Measurements from ENCODE around the gene UBA52. TPM values are rescaled to one million over a fixed set of nuclear protein-coding genes. Genes with fewer than 3 reads are reported as not detected.

Gene UBA52
- polyA plus RNA-seq, 1 experiment: 2,472 TPM

- peaks cover 58% of the 10 kb centered on the region for H3K27me3 ChIP-seq (ENCODE audit: control insufficient read depth, insufficient read depth, low read length)
- no peaks in the 10 kb centered on the region for H3K36me3 ChIP-seq (ENCODE audit: control insufficient read depth, insufficient read depth, low read length)
- no peak overlapping the region for H3K4me3 ChIP-seq (ENCODE audit: low read depth, low read length)
- TF ChIP-seq CTCF (IDR thresholded peaks at IDR 0.05; ENCODE audit: insufficient read depth, low read depth, low read length): no peak
- CTCF ChIA-PET: no interaction called here
- DNase-seq (ENCODE audit: low read depth): no peak
- POLR2A ChIA-PET: no interaction called here
Observed at GRCh38 chr19:18608805-18609716, 37.4 kb downstream of the UBA52 start.

- Histone ChIP-seq H3K4me3 (ENCODE audit: low read depth, low read length) (no peak overlapping the region), H3K27me3 (ENCODE audit: control insufficient read depth, insufficient read depth, low read length) (peaks cover 61% of the 10 kb centered on the region), H3K36me3 (ENCODE audit: control insufficient read depth, insufficient read depth, low read length) (no peaks in the 10 kb centered on the region)
- no peak for TF ChIP-seq CTCF (IDR thresholded peaks at IDR 0.05; ENCODE audit: insufficient read depth, low read depth, low read length)
- ChIA-PET CTCF (no interaction called here), POLR2A (no interaction called here)
- DNase-seq (ENCODE audit: low read depth): no peak
Observed at GRCh38 chr19:18609717-18610051, 38.0 kb downstream of the UBA52 start.

GRCh38 chr19:18610245-18610555 is 38.5 kb downstream of the UBA52 start:
- POLR2A ChIA-PET: no interaction called here
- Histone ChIP-seq H3K36me3 (ENCODE audit: control insufficient read depth, insufficient read depth, low read length) (no peaks in the 10 kb centered on the region), H3K27me3 (ENCODE audit: control insufficient read depth, insufficient read depth, low read length) (peaks cover 61% of the 10 kb centered on the region), H3K4me3 (ENCODE audit: low read depth, low read length) (no peak overlapping the region)
- no peak for DNase-seq (ENCODE audit: low read depth)
- no peak for TF ChIP-seq CTCF (IDR thresholded peaks at IDR 0.05; ENCODE audit: insufficient read depth, low read depth, low read length)
- CTCF ChIA-PET: no interaction called here

GRCh38 chr19:18610556-18611326 is 39.1 kb downstream of the UBA52 start:
- no peaks in the 10 kb centered on the region for H3K36me3 ChIP-seq (ENCODE audit: control insufficient read depth, insufficient read depth, low read length)
- DNase-seq (ENCODE audit: low read depth): no peak
- TF ChIP-seq CTCF (IDR thresholded peaks at IDR 0.05; ENCODE audit: insufficient read depth, low read depth, low read length): no peak
- H3K27me3 ChIP-seq (ENCODE audit: control insufficient read depth, insufficient read depth, low read length): peaks cover 57% of the 10 kb centered on the region
- ChIA-PET POLR2A (no interaction called here), CTCF (no interaction called here)
- H3K4me3 ChIP-seq (ENCODE audit: low read depth, low read length): no peak overlapping the region

GRCh38 chr19:18611327-18612050 is 39.8 kb downstream of the UBA52 start:
- Histone ChIP-seq H3K36me3 (ENCODE audit: control insufficient read depth, insufficient read depth, low read length) (no peaks in the 10 kb centered on the region), H3K27me3 (ENCODE audit: control insufficient read depth, insufficient read depth, low read length) (peaks cover 55% of the 10 kb centered on the region), H3K4me3 (ENCODE audit: low read depth, low read length) (no peak overlapping the region)
- ChIA-PET POLR2A (no interaction called here), CTCF (no interaction called here)
- no peak for TF ChIP-seq CTCF (IDR thresholded peaks at IDR 0.05; ENCODE audit: insufficient read depth, low read depth, low read length)
- DNase-seq (ENCODE audit: low read depth): no peak

Measured in BJ (cell line).